Measurements from ENCODE around the gene NCKAP5.

Gene NCKAP5

GRCh38 chr2:132881546-132881945 is 686.7 kb downstream of the NCKAP5 start:
- 89 to 93% methylated on average over 1 of the region's 1 CpG for WGBS, 2 experiments
- Histone ChIP-seq H3K4me1 (ENCODE audit: control insufficient read depth, insufficient read depth, low read length) (no peaks in the 10 kb centered on the region), H3K9me3 (ENCODE audit: control insufficient read depth, low read length) (peaks cover 1% of the 10 kb centered on the region), H3K27me3 (ENCODE audit: control insufficient read depth, insufficient read depth, low read length, poor library complexity, severe bottlenecking) (no peaks in the 10 kb centered on the region), H3K27ac (ENCODE audit: insufficient read depth, low read depth, low read length, poor library complexity, severe bottlenecking) (no peak overlapping the region), H3K4me3 (ENCODE audit: insufficient read depth, low read depth, low read length) (no peak overlapping the region), H3K36me3 (ENCODE audit: control insufficient read depth, insufficient read depth, low read length) (no peaks in the 10 kb centered on the region)

- H3K9me3 ChIP-seq (ENCODE audit: control insufficient read depth, low read length), result no peaks in the 10 kb centered on the region
- 91 to 94% methylated on average over 9 of the region's 9 CpGs for WGBS, 2 experiments
- no peak overlapping the region for H3K4me3 ChIP-seq (ENCODE audit: insufficient read depth, low read depth, low read length)
- no peaks in the 10 kb centered on the region for H3K4me1 ChIP-seq (ENCODE audit: control insufficient read depth, insufficient read depth, low read length)
- H3K36me3 ChIP-seq (ENCODE audit: control insufficient read depth, insufficient read depth, low read length), result no peaks in the 10 kb centered on the region
- H3K27ac ChIP-seq (ENCODE audit: insufficient read depth, low read depth, low read length, poor library complexity, severe bottlenecking), result no peak overlapping the region
- no peaks in the 10 kb centered on the region for H3K27me3 ChIP-seq (ENCODE audit: control insufficient read depth, insufficient read depth, low read length, poor library complexity, severe bottlenecking)
Measured at GRCh38 chr2:132877923-132878322, 690.3 kb downstream of the NCKAP5 start.

- Histone ChIP-seq H3K27ac (ENCODE audit: insufficient read depth, low read depth, low read length, poor library complexity, severe bottlenecking) (no peak overlapping the region), H3K4me1 (ENCODE audit: control insufficient read depth, insufficient read depth, low read length) (no peaks in the 10 kb centered on the region), H3K9me3 (ENCODE audit: control insufficient read depth, low read length) (no peaks in the 10 kb centered on the region), H3K27me3 (ENCODE audit: control insufficient read depth, insufficient read depth, low read length, poor library complexity, severe bottlenecking) (no peaks in the 10 kb centered on the region), H3K36me3 (ENCODE audit: control insufficient read depth, insufficient read depth, low read length) (no peaks in the 10 kb centered on the region), H3K4me3 (ENCODE audit: insufficient read depth, low read depth, low read length) (no peak overlapping the region)
- WGBS, 2 experiments, result 84 to 94% methylated on average over 3 to 5 of the region's 5 CpGs
Measured at GRCh38 chr2:132876745-132877391, 691.4 kb downstream of the NCKAP5 start.

- H3K36me3 ChIP-seq (ENCODE audit: control insufficient read depth, insufficient read depth, low read length), result no peaks in the 10 kb centered on the region
- H3K27ac ChIP-seq (ENCODE audit: insufficient read depth, low read depth, low read length, poor library complexity, severe bottlenecking), result no peak overlapping the region
- H3K4me1 ChIP-seq (ENCODE audit: control insufficient read depth, insufficient read depth, low read length), result no peaks in the 10 kb centered on the region
- no peaks in the 10 kb centered on the region for H3K27me3 ChIP-seq (ENCODE audit: control insufficient read depth, insufficient read depth, low read length, poor library complexity, severe bottlenecking)
- 79 to 93% methylated on average over 3 of the region's 3 CpGs for WGBS, 2 experiments
- H3K4me3 ChIP-seq (ENCODE audit: insufficient read depth, low read depth, low read length), result no peak overlapping the region
- H3K9me3 ChIP-seq (ENCODE audit: control insufficient read depth, low read length), result no peaks in the 10 kb centered on the region
Measured at GRCh38 chr2:132875193-132875592, 693.1 kb downstream of the NCKAP5 start.

- no peaks in the 10 kb centered on the region for H3K36me3 ChIP-seq (ENCODE audit: control insufficient read depth, insufficient read depth, low read length)
- H3K9me3 ChIP-seq (ENCODE audit: control insufficient read depth, low read length), result no peaks in the 10 kb centered on the region
- H3K4me1 ChIP-seq (ENCODE audit: control insufficient read depth, insufficient read depth, low read length), result no peaks in the 10 kb centered on the region
- WGBS, 2 experiments, result 91 to 95% methylated on average over 4 of the region's 4 CpGs
- no peaks in the 10 kb centered on the region for H3K27me3 ChIP-seq (ENCODE audit: control insufficient read depth, insufficient read depth, low read length, poor library complexity, severe bottlenecking)
- no peak overlapping the region for H3K27ac ChIP-seq (ENCODE audit: insufficient read depth, low read depth, low read length, poor library complexity, severe bottlenecking)
- H3K4me3 ChIP-seq (ENCODE audit: insufficient read depth, low read depth, low read length), result no peak overlapping the region
Measured at GRCh38 chr2:132873738-132874137, 694.5 kb downstream of the NCKAP5 start.

- H3K27ac ChIP-seq (ENCODE audit: insufficient read depth, low read depth, low read length, poor library complexity, severe bottlenecking), result no peak overlapping the region
- 89 to 92% methylated on average over 4 of the region's 4 CpGs for WGBS, 2 experiments
- no peaks in the 10 kb centered on the region for H3K36me3 ChIP-seq (ENCODE audit: control insufficient read depth, insufficient read depth, low read length)
Measured at GRCh38 chr2:132871831-132872230, 696.4 kb downstream of the NCKAP5 start.

GRCh38 chr2:132863961-132864360 is 704.3 kb downstream of the NCKAP5 start:
- no peak overlapping the region for H3K4me3 ChIP-seq (ENCODE audit: insufficient read depth, low read depth, low read length)
- H3K9me3 ChIP-seq (ENCODE audit: control insufficient read depth, low read length), result no peaks in the 10 kb centered on the region
- H3K36me3 ChIP-seq (ENCODE audit: control insufficient read depth, insufficient read depth, low read length), result no peaks in the 10 kb centered on the region
- no peaks in the 10 kb centered on the region for H3K4me1 ChIP-seq (ENCODE audit: control insufficient read depth, insufficient read depth, low read length)
- no peak overlapping the region for H3K27ac ChIP-seq (ENCODE audit: insufficient read depth, low read depth, low read length, poor library complexity, severe bottlenecking)
- H3K27me3 ChIP-seq (ENCODE audit: control insufficient read depth, insufficient read depth, low read length, poor library complexity, severe bottlenecking), result no peaks in the 10 kb centered on the region

More at GRCh38 chr2:132871831-132872230, 696.4 kb downstream of the NCKAP5 start:
- Histone ChIP-seq H3K4me1 (ENCODE audit: control insufficient read depth, insufficient read depth, low read length) (no peaks in the 10 kb centered on the region), H3K27me3 (ENCODE audit: control insufficient read depth, insufficient read depth, low read length, poor library complexity, severe bottlenecking) (no peaks in the 10 kb centered on the region), H3K4me3 (ENCODE audit: insufficient read depth, low read depth, low read length) (no peak overlapping the region), H3K9me3 (ENCODE audit: control insufficient read depth, low read length) (no peaks in the 10 kb centered on the region)

- Histone ChIP-seq H3K4me1 (ENCODE audit: control insufficient read depth, insufficient read depth, low read length) (no peaks in the 10 kb centered on the region), H3K27ac (ENCODE audit: insufficient read depth, low read depth, low read length, poor library complexity, severe bottlenecking) (no peak overlapping the region), H3K36me3 (ENCODE audit: control insufficient read depth, insufficient read depth, low read length) (no peaks in the 10 kb centered on the region), H3K9me3 (ENCODE audit: control insufficient read depth, low read length) (no peaks in the 10 kb centered on the region), H3K4me3 (ENCODE audit: insufficient read depth, low read depth, low read length) (no peak overlapping the region), H3K27me3 (ENCODE audit: control insufficient read depth, insufficient read depth, low read length, poor library complexity, severe bottlenecking) (no peaks in the 10 kb centered on the region)
- 91 to 98% methylated on average over 2 of the region's 2 CpGs for WGBS, 2 experiments
Measured at GRCh38 chr2:132860220-132860619, 708.0 kb downstream of the NCKAP5 start.

- Histone ChIP-seq H3K4me3 (ENCODE audit: insufficient read depth, low read depth, low read length) (no peak overlapping the region), H3K27me3 (ENCODE audit: control insufficient read depth, insufficient read depth, low read length, poor library complexity, severe bottlenecking) (no peaks in the 10 kb centered on the region), H3K9me3 (ENCODE audit: control insufficient read depth, low read length) (no peaks in the 10 kb centered on the region), H3K4me1 (ENCODE audit: control insufficient read depth, insufficient read depth, low read length) (no peaks in the 10 kb centered on the region), H3K36me3 (ENCODE audit: control insufficient read depth, insufficient read depth, low read length) (no peaks in the 10 kb centered on the region), H3K27ac (ENCODE audit: insufficient read depth, low read depth, low read length, poor library complexity, severe bottlenecking) (no peak overlapping the region)
- WGBS, 2 experiments, result 83% methylated on average over 5 of the region's 5 CpGs
Measured at GRCh38 chr2:132859590-132859989, 708.7 kb downstream of the NCKAP5 start.

- Histone ChIP-seq H3K4me3 (ENCODE audit: insufficient read depth, low read depth, low read length) (no peak overlapping the region), H3K4me1 (ENCODE audit: control insufficient read depth, insufficient read depth, low read length) (no peaks in the 10 kb centered on the region), H3K9me3 (ENCODE audit: control insufficient read depth, low read length) (no peaks in the 10 kb centered on the region), H3K36me3 (ENCODE audit: control insufficient read depth, insufficient read depth, low read length) (no peaks in the 10 kb centered on the region), H3K27me3 (ENCODE audit: control insufficient read depth, insufficient read depth, low read length, poor library complexity, severe bottlenecking) (no peaks in the 10 kb centered on the region), H3K27ac (ENCODE audit: insufficient read depth, low read depth, low read length, poor library complexity, severe bottlenecking) (no peak overlapping the region)
- 29 to 40% methylated on average over 1 of the region's 1 CpG for WGBS, 2 experiments
Measured at GRCh38 chr2:132857319-132857718, 710.9 kb downstream of the NCKAP5 start.

- WGBS, 2 experiments, result 94 to 98% methylated on average over 4 of the region's 4 CpGs
- Histone ChIP-seq H3K4me3 (ENCODE audit: insufficient read depth, low read depth, low read length) (no peak overlapping the region), H3K4me1 (ENCODE audit: control insufficient read depth, insufficient read depth, low read length) (no peaks in the 10 kb centered on the region), H3K9me3 (ENCODE audit: control insufficient read depth, low read length) (no peaks in the 10 kb centered on the region), H3K36me3 (ENCODE audit: control insufficient read depth, insufficient read depth, low read length) (no peaks in the 10 kb centered on the region), H3K27me3 (ENCODE audit: control insufficient read depth, insufficient read depth, low read length, poor library complexity, severe bottlenecking) (no peaks in the 10 kb centered on the region), H3K27ac (ENCODE audit: insufficient read depth, low read depth, low read length, poor library complexity, severe bottlenecking) (no peak overlapping the region)
Measured at GRCh38 chr2:132850688-132851087, 717.6 kb downstream of the NCKAP5 start.
